IMR-90 (cell line): ENCODE measurements around the gene BRME1. TPM values are rescaled to one million over a fixed set of nuclear protein-coding genes. Genes with fewer than 3 reads are reported as not detected.

Source experiments
- ATAC-seq: fragments of 200-7000 bp; cut with Tn5 transposase; 2 replicates; pipeline ENCODE4 v1.9.1; 2020; ENCODE audit warnings: low read depth, mild to moderate bottlenecking, moderate library complexity
- BruUV-seq: library from RNA; stranded (reverse); fragments of 400-500 nt; replicated peaks from 2 replicates; lab custom pipeline; 2021; lab: Mats Ljungman, UMichigan
- CTCF ChIA-PET: fragments of 300-600 bp; formaldehyde crosslinking; extraction: SDS; loops from one replicate; lab custom pipeline; 2021; ENCODE audit warnings: antibody characterized with exemption; lab: Yijun Ruan, JAX
- POLR2A ChIA-PET: fragments of 300-600 bp; sonication (Branson Sonifier 250); formaldehyde crosslinking; loops from one replicate; lab custom pipeline; 2022; ENCODE audit warnings: antibody characterized with exemption; ENCODE audit not compliant: unreplicated experiment; lab: Charles Lee
- DNase-seq: peaks from one replicate; pipeline ENCODE4 v3.0.0; 2013
- H2AFZ ChIP-seq: replicated peaks from 2 replicates; pipeline ENCODE3; 2013; ENCODE audit warnings: low read length, mild to moderate bottlenecking; ENCODE audit not compliant: poor library complexity
- H2AK5ac ChIP-seq: 2 replicates; pipeline ENCODE4 v1.6.1; 2013; ENCODE audit warnings: low read depth, low read length, inconsistent platforms
- H2AK9ac ChIP-seq: replicated peaks from 2 replicates; pipeline ENCODE3; 2013; ENCODE audit warnings: mild to moderate bottlenecking, low read depth, low read length, moderate library complexity; ENCODE audit not compliant: poor library complexity
- H2BK120ac ChIP-seq: 2 replicates; pipeline ENCODE4 v1.6.1; 2013; ENCODE audit warnings: low read depth, low read length, inconsistent platforms
- H2BK15ac ChIP-seq: 3 replicates; pipeline ENCODE4 v1.6.1; 2013; ENCODE audit warnings: low read depth, low read length, inconsistent platforms
- H2BK20ac ChIP-seq: 2 replicates; pipeline ENCODE4 v1.6.1; 2013; ENCODE audit warnings: low read depth, mild to moderate bottlenecking, inconsistent platforms, low read length, moderate library complexity
- H2BK5ac ChIP-seq: 2 replicates; pipeline ENCODE4 v1.6.1; 2013; ENCODE audit warnings: mild to moderate bottlenecking, low read depth, low read length, inconsistent platforms; ENCODE audit not compliant: poor library complexity, severe bottlenecking
- H3K14ac ChIP-seq: replicated peaks from 2 replicates; pipeline ENCODE4 v1.6.1; 2013; ENCODE audit warnings: low read depth, low read length, inconsistent platforms
- H3K18ac ChIP-seq: 2 replicates; pipeline ENCODE4 v1.6.1; 2013; ENCODE audit warnings: low read depth, low read length, control low read depth
- H3K23ac ChIP-seq: 2 replicates; pipeline ENCODE4 v1.6.1; 2013; ENCODE audit warnings: low read depth, low read length, inconsistent platforms
- H3K27ac ChIP-seq: 2 replicates; pipeline ENCODE4 v1.5.1; 2013; ENCODE audit warnings: mild to moderate bottlenecking, control low read depth, low read length; ENCODE audit not compliant: insufficient read depth
- H3K27me3 ChIP-seq: 2 replicates; pipeline ENCODE4 v1.6.1; 2013; ENCODE audit warnings: low read length; ENCODE audit not compliant: control insufficient read depth, insufficient read depth
- H3K36me3 ChIP-seq: 2 replicates; pipeline ENCODE4 v1.6.1; 2013; ENCODE audit warnings: low read length, mixed read lengths; ENCODE audit not compliant: control insufficient read depth, insufficient read depth
- H3K4ac ChIP-seq: 2 replicates; pipeline ENCODE4 v1.6.1; 2013; ENCODE audit warnings: low read depth, low read length, inconsistent platforms
- H3K4me1 ChIP-seq: 2 replicates; pipeline ENCODE4 v1.6.1; 2013; ENCODE audit warnings: low read length, mixed read lengths; ENCODE audit not compliant: control insufficient read depth, insufficient read depth
- H3K4me2 ChIP-seq: 2 replicates; pipeline ENCODE4 v1.6.1; 2013; ENCODE audit warnings: low read depth, mild to moderate bottlenecking, control low read depth, low read length, moderate library complexity
- H3K4me3 ChIP-seq: 2 replicates; pipeline ENCODE4 v1.5.1; 2013; ENCODE audit warnings: low read depth, mild to moderate bottlenecking, control low read depth, low read length, moderate library complexity; ENCODE audit not compliant: insufficient read depth
- H3K56ac ChIP-seq: 2 replicates; pipeline ENCODE4 v1.6.1; 2013; ENCODE audit warnings: low read length, inconsistent platforms; ENCODE audit not compliant: insufficient read depth; ENCODE audit errors: extremely low read depth
- H3K79me1 ChIP-seq, 2 experiments: 2 replicates each; pipeline ENCODE4 v1.6.1; 2013; ENCODE audit warnings: low read length in 2 of 2, inconsistent platforms in 1 of 2, low read depth in 1 of 2
- H3K9ac ChIP-seq: 2 replicates; pipeline ENCODE4 v1.6.1; 2013; ENCODE audit warnings: low read depth, low read length, control low read depth
- H3K9me1 ChIP-seq: 2 replicates; pipeline ENCODE4 v1.6.1; 2013; ENCODE audit warnings: low read length, inconsistent platforms; ENCODE audit not compliant: insufficient read depth
- H3K9me3 ChIP-seq: 2 replicates; pipeline ENCODE4 v1.6.1; 2013; ENCODE audit warnings: low read length; ENCODE audit not compliant: control insufficient read depth, insufficient read depth
- H4K20me1 ChIP-seq: 2 replicates; pipeline ENCODE4 v1.6.1; 2013; ENCODE audit warnings: low read length, inconsistent platforms; ENCODE audit not compliant: insufficient read depth
- H4K5ac ChIP-seq: 2 replicates; pipeline ENCODE4 v1.6.1; 2013; ENCODE audit warnings: mild to moderate bottlenecking, low read depth, low read length, control low read depth
- H4K8ac ChIP-seq, 2 experiments: 2 replicates each; pipeline ENCODE4 v1.6.1; 2013; ENCODE audit warnings: low read depth in 2 of 2, low read length in 2 of 2, control low read depth in 1 of 2, inconsistent platforms in 1 of 2
- H4K91ac ChIP-seq: 2 replicates; pipeline ENCODE4 v1.6.1; 2013; ENCODE audit warnings: low read depth, low read length, inconsistent platforms; ENCODE audit not compliant: insufficient read depth
- CTCF ChIP-seq: conservative IDR thresholded peaks from 2 replicates; pipeline ENCODE4 v1.5.1; 2012; ENCODE audit warnings: mild to moderate bottlenecking, low read depth, low read length, improper control_type of control experiment
- MAFK ChIP-seq: IDR thresholded peaks from 2 replicates; pipeline ENCODE4 v1.6.1; 2012; ENCODE audit warnings: low read depth, low read length, improper control_type of control experiment
- NFE2L2 ChIP-seq: fragments of 150-350 bp; IDR thresholded peaks from 2 replicates; pipeline ENCODE4 v1.6.1; 2016; ENCODE audit warnings: low read depth, mild to moderate bottlenecking, low read length
- POLR2A ChIP-seq: IDR thresholded peaks from 2 replicates; pipeline ENCODE4 v1.6.1; 2012; ENCODE audit warnings: mild to moderate bottlenecking, low read depth, low read length
- RAD21 ChIP-seq: IDR thresholded peaks from 2 replicates; pipeline ENCODE4 v1.6.1; 2012; ENCODE audit warnings: low read length, improper control_type of control experiment
- RFX5 ChIP-seq: IDR thresholded peaks from 2 replicates; pipeline ENCODE4 v1.8.0; 2012; ENCODE audit warnings: low read depth, mild to moderate bottlenecking, low read length, moderate library complexity
- SMC3 ChIP-seq: fragments of 150-350 bp; IDR thresholded peaks from 2 replicates; pipeline ENCODE4 v1.6.1; 2016; ENCODE audit warnings: low read depth, mild to moderate bottlenecking, antibody characterized with exemption, low read length, moderate library complexity
- USF2 ChIP-seq: fragments of 150-350 bp; IDR thresholded peaks from 2 replicates; pipeline ENCODE4 v1.6.1; 2017; ENCODE audit warnings: mild to moderate bottlenecking, antibody characterized with exemption, low read length, low read depth
- WGBS, 2 experiments: methylation state at CpG; one replicate each; pipeline versions ENCODE4 v1.1.5 to v1.1.7; 2013; ENCODE audit warnings: missing lambda C conversion rate in 2 of 2; ENCODE audit not compliant: insufficient read length in 1 of 2; ENCODE audit errors: extremely low coverage in 2 of 2; 5-methylcytosine and 5-hydroxymethylcytosine counted together
- dilution Hi-C: fragments of 300-500 bp; cut with HindIII; formaldehyde crosslinking; loops from one replicate; pipeline ENCODE4 v1.14.3; 2018; ENCODE audit warnings: low sequenced_read_pairs; ENCODE audit not compliant: unreplicated experiment
- in situ Hi-C: fragments of 300-500 bp; cut with MboI; formaldehyde crosslinking; loops from 3 replicates; pipeline ENCODE4 v1.14.3; 2019; ENCODE audit warnings: low sequenced_read_pairs, inconsistent platforms, mixed read lengths
- intact Hi-C: fragments of 100-400 bp; cut with micrococcal nuclease; formaldehyde crosslinking; loops from 2 replicates; pipeline ENCODE4 v1.10.0; 2022
- polyA plus RNA-seq, 3 experiments: library from polyadenylated mRNA; depleted of rRNA; stranded (reverse); fragments of >200 nt; gene quantifications; 2 replicates each; pipeline ENCODE4 v1.2.3, GENCODE V29; 2012; ENCODE audit warnings: low replicate concordance in 1 of 3
- total RNA-seq: library from RNA; depleted of rRNA; stranded (reverse); fragments of >200 nt; gene quantifications from 2 replicates; pipeline ENCODE4 v1.2.3, GENCODE V29; 2012
- TF ChIP-seq, protein P1 (sequence below): fragments of 150-350 bp; IDR thresholded peaks from 2 replicates; pipeline ENCODE4 v1.6.1; 2016; ENCODE audit warnings: low read depth, mild to moderate bottlenecking, low read length, moderate library complexity, borderline replicate concordance

BRME1 gene
- total and polyA plus RNA-seq, 2 of the 4 experiments (the other 2 are of a cell fraction), result 0.18 to 0.38 TPM

GRCh38 chr19:13954185-13954584 lies 48.3 kb upstream of the BRME1 start:
- Histone ChIP-seq H3K79me1 (peaks cover 13 to 39% of the 10 kb centered on the region in 2 experiments), H2BK5ac (no peak overlapping the region), H3K9me1 (0 out of 2 replicates have a peak, but pooled peaks cover 4% of the 10 kb centered on the region), H3K56ac (no peak overlapping the region), H4K8ac (no peak overlapping the region), H3K4me1 (peaks cover 3% of the 10 kb centered on the region; the same call in 1 of the 2 replicates), H2BK15ac (no peak overlapping the region), H3K4me2 (no peak overlapping the region), H4K91ac (no peak overlapping the region), H2BK120ac (no peak overlapping the region), H2AK9ac (peak overlapping the region; percentile 66), H2BK20ac (no peak overlapping the region), H3K4me3 (no peak overlapping the region), H2AK5ac (no peak overlapping the region), H3K18ac (no peak overlapping the region), H3K27me3 (no peaks in the 10 kb centered on the region), H3K9ac (no peak overlapping the region), H3K36me3 (peaks cover 33% of the 10 kb centered on the region), H3K14ac (no peak overlapping the region), H4K5ac (no peak overlapping the region), H3K9me3 (no peaks in the 10 kb centered on the region), H3K23ac (no peak overlapping the region), H4K20me1 (peaks cover 12% of the 10 kb centered on the region), H3K27ac (no peak overlapping the region), H3K4ac (no peak overlapping the region), H2AFZ (no peak overlapping the region)
- intact Hi-C loops (no loop called here), in situ Hi-C loops (no loop called here), dilution Hi-C loops (no loop called here)
- no TSS peak for BruUV-seq
- ChIA-PET POLR2A (no interaction called here), CTCF (no interaction called here)
- DNase-seq (no peak), ATAC-seq (no peak)
- WGBS, 2 experiments, result 100% methylated on average over 2 of the region's 15 CpGs; no CpG with 5 or more reads in 1 of the 2 experiments
- no peak for TF ChIP-seq RFX5
- no peak for TF ChIP-seq NFE2L2
- TF ChIP-seq USF2, result no peak
- TF ChIP-seq POLR2A, result no peak
- no peak for TF ChIP-seq SMC3
- no peak for TF ChIP-seq MAFK
- no peak for TF ChIP-seq RAD21
- no peak for TF ChIP-seq CTCF
- TF ChIP-seq, protein P1, sequence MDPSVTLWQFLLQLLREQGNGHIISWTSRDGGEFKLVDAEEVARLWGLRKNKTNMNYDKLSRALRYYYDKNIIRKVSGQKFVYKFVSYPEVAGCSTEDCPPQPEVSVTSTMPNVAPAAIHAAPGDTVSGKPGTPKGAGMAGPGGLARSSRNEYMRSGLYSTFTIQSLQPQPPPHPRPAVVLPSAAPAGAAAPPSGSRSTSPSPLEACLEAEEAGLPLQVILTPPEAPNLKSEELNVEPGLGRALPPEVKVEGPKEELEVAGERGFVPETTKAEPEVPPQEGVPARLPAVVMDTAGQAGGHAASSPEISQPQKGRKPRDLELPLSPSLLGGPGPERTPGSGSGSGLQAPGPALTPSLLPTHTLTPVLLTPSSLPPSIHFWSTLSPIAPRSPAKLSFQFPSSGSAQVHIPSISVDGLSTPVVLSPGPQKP, result no peak
